NB4 (cell line): ENCODE data around the gene NEU3.
"Not testable (repeated sequence)": the region's sequence is repeated elsewhere in the genome, so short reads cannot be mapped to it uniquely, and the experiment has no call there.

Experiments
- MAX ChIP-seq: IDR thresholded peaks from 2 replicates; pipeline ENCODE4 v1.6.1; 2011; ENCODE audit warnings: low read depth, low read length
- MYC ChIP-seq: IDR thresholded peaks from 2 replicates; pipeline ENCODE4 v1.6.1; 2011; ENCODE audit warnings: low read depth, low read length
- POLR2A ChIP-seq: IDR thresholded peaks from 2 replicates; pipeline ENCODE4 v1.6.1; 2011; ENCODE audit warnings: mild to moderate bottlenecking; ENCODE audit not compliant: insufficient read length; ENCODE audit errors: extremely low read depth
- TF ChIP-seq, protein P1 (sequence below): IDR thresholded peaks from one replicate; pipeline ENCODE4 v1.5.1; 2012; ENCODE audit warnings: low read depth, low read length

GRCh38 chr11:75049501-75050266 is 61.0 kb downstream of the NEU3 start:
- not testable (repeated sequence) for TF ChIP-seq POLR2A, MAX, MYC
- TF ChIP-seq, protein P1, sequence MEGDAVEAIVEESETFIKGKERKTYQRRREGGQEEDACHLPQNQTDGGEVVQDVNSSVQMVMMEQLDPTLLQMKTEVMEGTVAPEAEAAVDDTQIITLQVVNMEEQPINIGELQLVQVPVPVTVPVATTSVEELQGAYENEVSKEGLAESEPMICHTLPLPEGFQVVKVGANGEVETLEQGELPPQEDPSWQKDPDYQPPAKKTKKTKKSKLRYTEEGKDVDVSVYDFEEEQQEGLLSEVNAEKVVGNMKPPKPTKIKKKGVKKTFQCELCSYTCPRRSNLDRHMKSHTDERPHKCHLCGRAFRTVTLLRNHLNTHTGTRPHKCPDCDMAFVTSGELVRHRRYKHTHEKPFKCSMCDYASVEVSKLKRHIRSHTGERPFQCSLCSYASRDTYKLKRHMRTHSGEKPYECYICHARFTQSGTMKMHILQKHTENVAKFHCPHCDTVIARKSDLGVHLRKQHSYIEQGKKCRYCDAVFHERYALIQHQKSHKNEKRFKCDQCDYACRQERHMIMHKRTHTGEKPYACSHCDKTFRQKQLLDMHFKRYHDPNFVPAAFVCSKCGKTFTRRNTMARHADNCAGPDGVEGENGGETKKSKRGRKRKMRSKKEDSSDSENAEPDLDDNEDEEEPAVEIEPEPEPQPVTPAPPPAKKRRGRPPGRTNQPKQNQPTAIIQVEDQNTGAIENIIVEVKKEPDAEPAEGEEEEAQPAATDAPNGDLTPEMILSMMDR, result not testable (repeated sequence)
